Lower leg skin (tissue), 4 donors: ENCODE measurements around the gene ADAM19. TPM values are rescaled to one million over a fixed set of nuclear protein-coding genes. Genes with fewer than 3 reads are reported as not detected.

Experiments used
- DNase-seq, 2 donors: peaks; one replicate each; pipeline ENCODE4 v3.0.0-alpha.2; 2019; ENCODE audit warnings: low spot score in 2 of 2
- H3K4me3 ChIP-seq: fragments of 200-600 bp; sonication (generic); 2 replicates; pipeline ENCODE4 v1.5.1; 2017; ENCODE audit warnings: mild to moderate bottlenecking, low read depth; ENCODE audit not compliant: poor library complexity, severe bottlenecking
- CTCF ChIP-seq, 3 donors: fragments of 450-650 bp; IDR thresholded peaks; one replicate each; pipeline ENCODE4 v1.5.1; 2016; ENCODE audit warnings: antibody characterized with exemption in 3 of 3, mild to moderate bottlenecking in 3 of 3, moderate library complexity in 2 of 3
- POLR2A ChIP-seq, 2 donors: fragments of 450-650 bp; IDR thresholded peaks; one replicate each; pipeline ENCODE4 v1.6.1; 2016 to 2017; ENCODE audit warnings: antibody characterized with exemption in 2 of 2, mild to moderate bottlenecking in 1 of 2, moderate library complexity in 1 of 2
- WGBS, 2 donors: methylation state at CpG; one replicate each; pipeline ENCODE4 v1.1.5; 2018; 5-methylcytosine and 5-hydroxymethylcytosine counted together
- intact Hi-C: fragments of 100-400 bp; cut with DNase I; formaldehyde crosslinking; loops from one replicate; pipeline ENCODE4 v1.15.0; 2023; ENCODE audit warnings: low total_unique reads
- total RNA-seq, 4 donors: library from RNA; depleted of rRNA; stranded (reverse); fragments of >200 nt; gene quantifications; one replicate each; pipeline ENCODE4 v1.1.0, GENCODE V29; 2016

ADAM19 gene
- total RNA-seq, 4 donors from 2014 or later = 0.68 to 1.7 (median 1.0) TPM

GRCh38 chr5:157613385-157614245 lies 38.0 kb upstream of the ADAM19 start:
- 80 to 86% methylated on average over 11 of the region's 11 CpGs for WGBS, 2 donors
- intact Hi-C loops = no loop called here
- DNase-seq = no peak
- H3K4me3 ChIP-seq = no peak overlapping the region
- TF ChIP-seq CTCF (IDR thresholded peaks at IDR 0.05) (no peak), POLR2A (IDR thresholded peaks at IDR 0.05) (no peak)

DNA sequence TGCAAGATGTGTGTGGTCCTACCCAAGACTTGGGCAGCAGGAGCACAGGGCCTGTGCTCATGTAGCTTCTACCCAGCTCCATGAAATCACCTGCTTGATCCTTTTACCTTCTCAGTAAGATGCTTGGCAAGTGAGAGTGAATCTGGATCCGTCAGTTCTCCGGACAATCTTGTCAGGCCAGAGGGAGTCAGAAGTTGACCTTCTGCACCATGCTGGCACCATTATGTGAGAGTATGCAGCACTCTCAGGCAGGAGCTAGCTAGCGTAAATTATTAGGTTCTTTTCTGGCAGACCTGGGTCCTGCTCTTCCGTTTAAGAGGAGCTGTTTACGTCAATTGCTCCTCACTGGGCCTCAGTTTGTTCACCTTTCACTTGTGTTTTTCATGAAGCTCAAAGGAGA lies 37.0 kb upstream of the ADAM19 start:
- intact Hi-C loops = no loop called here
- no peak overlapping the region for H3K4me3 ChIP-seq
- 89 to 91% methylated on average over 5 of the region's 5 CpGs for WGBS, 2 donors
- no peak for DNase-seq
- TF ChIP-seq POLR2A (IDR thresholded peaks at IDR 0.05) (no peak), CTCF (IDR thresholded peaks at IDR 0.05) (no peak)

GRCh38 chr5:157611571-157612476 lies 36.2 kb upstream of the ADAM19 start:
- DNase-seq = no peak
- TF ChIP-seq CTCF (IDR thresholded peaks at IDR 0.05) (no peak), POLR2A (IDR thresholded peaks at IDR 0.05) (no peak)
- WGBS, 2 donors = 51 to 64% methylated on average over 10 of the region's 10 CpGs
- intact Hi-C loops = no loop called here
- no peak overlapping the region for H3K4me3 ChIP-seq

DNA sequence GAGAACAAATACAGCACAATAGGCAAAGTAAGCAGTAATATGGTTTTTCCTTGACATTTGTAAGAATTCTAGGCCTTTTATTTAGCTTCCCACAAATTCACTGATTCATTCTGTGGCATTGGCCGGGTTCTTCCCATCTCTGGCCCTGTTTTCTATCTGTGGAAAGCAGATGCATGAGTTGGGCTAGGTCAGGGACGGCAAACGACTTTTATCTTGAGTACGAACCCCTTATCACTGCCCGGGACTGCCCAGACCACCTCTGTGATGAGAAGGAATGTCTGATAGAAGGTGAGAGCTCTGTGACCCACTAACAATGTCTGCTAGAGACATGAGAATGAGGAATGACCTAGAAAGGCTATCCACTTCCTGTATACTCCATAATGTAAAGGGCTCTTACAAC lies 35.4 kb upstream of the ADAM19 start:
- intact Hi-C loops = no loop called here
- no peak overlapping the region for H3K4me3 ChIP-seq
- 86 to 90% methylated on average over 5 of the region's 5 CpGs for WGBS, 2 donors
- TF ChIP-seq POLR2A (IDR thresholded peaks at IDR 0.05) = no peak
- TF ChIP-seq CTCF (IDR thresholded peaks at IDR 0.05) = no peak
- DNase-seq = no peak

DNA sequence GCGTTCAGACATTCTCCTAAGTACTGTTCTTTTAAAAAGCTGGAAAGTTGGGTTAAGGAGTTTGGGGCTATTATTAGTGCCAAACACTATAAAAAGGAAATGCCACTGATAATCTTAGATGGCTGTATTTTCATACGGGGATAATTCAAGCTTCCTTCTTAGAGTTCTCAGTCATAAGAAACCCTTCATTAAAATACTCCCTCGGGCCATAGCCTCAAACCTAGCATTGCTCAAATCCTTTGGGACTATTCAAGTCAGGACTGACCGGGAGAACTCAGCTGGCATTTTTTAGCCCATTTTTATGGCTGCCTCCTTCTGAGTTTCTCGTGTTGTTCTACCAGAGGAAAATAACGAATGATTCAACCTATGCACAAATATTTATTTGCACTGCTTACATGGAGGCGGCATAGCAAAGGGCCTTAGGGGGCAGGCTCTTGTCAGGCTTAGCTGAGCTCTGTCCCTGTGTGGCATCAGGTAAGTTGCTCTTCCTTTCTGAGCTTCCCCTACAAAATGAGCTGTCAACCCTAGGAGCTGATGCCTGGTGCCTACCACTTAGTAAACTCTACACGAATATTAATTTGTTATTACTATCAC lies 33.5 kb upstream of the ADAM19 start:
- 62 to 65% methylated on average over 8 of the region's 8 CpGs for WGBS, 2 donors
- DNase-seq = no peak
- intact Hi-C loops = no loop called here
- TF ChIP-seq CTCF (IDR thresholded peaks at IDR 0.05) (no peak), POLR2A (IDR thresholded peaks at IDR 0.05) (no peak)
- H3K4me3 ChIP-seq = no peak overlapping the region
